GM13976 (cell line): ENCODE results near the gene TTYH3.

ENCODE experiments used
- DNase-seq: peaks from one replicate; pipeline ENCODE4 v3.0.0; 2012; ENCODE audit warnings: low spot score
- CTCF ChIP-seq: IDR thresholded peaks from 2 replicates; pipeline ENCODE4 v1.5.1; 2012; ENCODE audit warnings: borderline replicate concordance, mild to moderate bottlenecking; ENCODE audit not compliant: insufficient read depth; ENCODE audit errors: extremely low read depth, missing control alignments, control extremely low read depth
- in situ Hi-C: fragments of 300-500 bp; cut with MboI; formaldehyde crosslinking; loops from one replicate; pipeline ENCODE4 v1.12.0; 2022; ENCODE audit warnings: low sequenced_read_pairs, mixed read lengths, inconsistent platforms; ENCODE audit not compliant: unreplicated experiment

TTYH3 gene

GRCh38 chr7:2631946-2632732 lies at the start of gene TTYH3:
Gene TTYH3, plus strand, starts transcription at chr7:2631986. Its CDS starts 170 bp downstream, at chr7:2632156.
- TF ChIP-seq CTCF, result no peak
- in situ Hi-C loops, result no loop called here
- DNase-seq, result no peak

- DNase-seq, result no peak
- in situ Hi-C loops, result no loop called here
- no peak for TF ChIP-seq CTCF
These were observed 49.6 kb upstream of the TTYH3 start for GRCh38 chr7:2582006-2582735.

- DNase-seq, result no peak
- TF ChIP-seq CTCF, result no peak
- in situ Hi-C loops, result no loop called here
These were observed 47.8 kb upstream of the TTYH3 start for GRCh38 chr7:2583798-2584580.

GRCh38 chr7:2585446-2585845 lies 46.3 kb upstream of the TTYH3 start:
- no peak for TF ChIP-seq CTCF
- in situ Hi-C loops, result no loop called here
- DNase-seq, result no peak

- TF ChIP-seq CTCF, result no peak
- no peak for DNase-seq
- in situ Hi-C loops, result no loop called here
These were observed 45.3 kb upstream of the TTYH3 start for GRCh38 chr7:2586326-2587020.

- in situ Hi-C loops, result no loop called here
- no peak for DNase-seq
- no peak for TF ChIP-seq CTCF
These were observed 44.7 kb upstream of the TTYH3 start for GRCh38 chr7:2587134-2587533.
